Measurements from ENCODE around the gene NUAK2.
"Not testable (repeated sequence)": the region's sequence is repeated elsewhere in the genome, so short reads cannot be mapped to it uniquely, and the experiment has no call there.

The NUAK2 gene

GRCh38 chr1:205294934-205295333 lies 26.6 kb downstream of the NUAK2 start:
- no peak for DNase-seq (ENCODE audit: low read depth)

- peak; percentile 49 for DNase-seq (ENCODE audit: low read depth)
These were observed 27.2 kb downstream of the NUAK2 start for GRCh38 chr1:205294175-205294917.

- no peak for DNase-seq (ENCODE audit: low read depth)
These were observed 28.0 kb downstream of the NUAK2 start for GRCh38 chr1:205293350-205294074.

- no peak for DNase-seq (ENCODE audit: low read depth)
These were observed 29.9 kb downstream of the NUAK2 start for GRCh38 chr1:205291596-205291995.

- DNase-seq (ENCODE audit: low read depth): no peak
These were observed 33.6 kb downstream of the NUAK2 start for GRCh38 chr1:205287767-205288559.

- DNase-seq (ENCODE audit: low read depth): no peak
These were observed 34.5 kb downstream of the NUAK2 start for GRCh38 chr1:205287076-205287475.

- DNase-seq (ENCODE audit: low read depth): no peak
These were observed 35.1 kb downstream of the NUAK2 start for GRCh38 chr1:205286335-205286950.

GRCh38 chr1:205285381-205286101 lies 36.0 kb downstream of the NUAK2 start:
- no peak for DNase-seq (ENCODE audit: low read depth)

GRCh38 chr1:205284420-205285144 lies 37.0 kb downstream of the NUAK2 start:
- DNase-seq (ENCODE audit: low read depth): peak; percentile 85

GRCh38 chr1:205283270-205284147 lies 38.0 kb downstream of the NUAK2 start:
- DNase-seq (ENCODE audit: low read depth): no peak

GRCh38 chr1:205280666-205281395 lies 40.7 kb downstream of the NUAK2 start:
- DNase-seq (ENCODE audit: low read depth): not testable (repeated sequence)

GRCh38 chr1:205279986-205280385 lies 41.6 kb downstream of the NUAK2 start:
- DNase-seq (ENCODE audit: low read depth): no peak

GRCh38 chr1:205276689-205277065 lies 44.9 kb downstream of the NUAK2 start:
- no peak for DNase-seq (ENCODE audit: low read depth)

GRCh38 chr1:205275916-205276688 lies 45.4 kb downstream of the NUAK2 start:
- DNase-seq (ENCODE audit: low read depth): no peak

- DNase-seq (ENCODE audit: low read depth): no peak
These were observed 46.4 kb downstream of the NUAK2 start for GRCh38 chr1:205275133-205275532.

GRCh38 chr1:205274041-205274691 lies 47.4 kb downstream of the NUAK2 start:
- no peak for DNase-seq (ENCODE audit: low read depth)

- peak; percentile 63 for DNase-seq (ENCODE audit: low read depth)
These were observed 48.0 kb downstream of the NUAK2 start for GRCh38 chr1:205273551-205273982.

- DNase-seq (ENCODE audit: low read depth): no peak
These were observed 49.0 kb downstream of the NUAK2 start for GRCh38 chr1:205272536-205272935.
